ENCODE results near the gene CSTB. TPM values are rescaled to one million over a fixed set of nuclear protein-coding genes. Genes with fewer than 3 reads are reported as not detected.

The CSTB gene
- total RNA-seq, 1 experiment from 2014 or later = 23.1 TPM

GRCh38 chr21:43741423-43742096 lies 34.5 kb downstream of the CSTB start:
- no peak for DNase-seq (ENCODE audit: low read depth)
- in situ Hi-C loops (cut with HindIII; ENCODE audit: low pct_unique_long_range_greater_than_20kb, low sequenced_read_pairs) = no loop called here

- in situ Hi-C loops (cut with HindIII; ENCODE audit: low pct_unique_long_range_greater_than_20kb, low sequenced_read_pairs) = no loop called here
- DNase-seq (ENCODE audit: low read depth) = peak; percentile 82
These were observed 35.5 kb downstream of the CSTB start for GRCh38 chr21:43740497-43741156.

GRCh38 chr21:43739621-43740435 lies 36.3 kb downstream of the CSTB start:
- in situ Hi-C loops (cut with HindIII; ENCODE audit: low pct_unique_long_range_greater_than_20kb, low sequenced_read_pairs) = no loop called here
- DNase-seq (ENCODE audit: low read depth) = peak; percentile 45

- in situ Hi-C loops (cut with HindIII; ENCODE audit: low pct_unique_long_range_greater_than_20kb, low sequenced_read_pairs) = no loop called here
These were observed 38.8 kb downstream of the CSTB start for GRCh38 chr21:43737158-43737950.

GRCh38 chr21:43736224-43736883 lies 39.8 kb downstream of the CSTB start:
- in situ Hi-C loops (cut with HindIII; ENCODE audit: low pct_unique_long_range_greater_than_20kb, low sequenced_read_pairs) = no loop called here
- DNase-seq (ENCODE audit: low read depth) = peak; percentile 69

More at GRCh38 chr21:43737158-43737950, 38.8 kb downstream of the CSTB start:
- no peak for DNase-seq (ENCODE audit: low read depth)

- DNase-seq (ENCODE audit: low read depth) = no peak
- in situ Hi-C loops (cut with HindIII; ENCODE audit: low pct_unique_long_range_greater_than_20kb, low sequenced_read_pairs) = no loop called here
These were observed 40.6 kb downstream of the CSTB start for GRCh38 chr21:43735236-43736091.

GRCh38 chr21:43734928-43735229 lies 41.2 kb downstream of the CSTB start:
- DNase-seq (ENCODE audit: low read depth) = no peak
- in situ Hi-C loops (cut with HindIII; ENCODE audit: low pct_unique_long_range_greater_than_20kb, low sequenced_read_pairs) = no loop called here

GRCh38 chr21:43734131-43734927 lies 41.8 kb downstream of the CSTB start:
- in situ Hi-C loops (cut with HindIII; ENCODE audit: low pct_unique_long_range_greater_than_20kb, low sequenced_read_pairs) = no loop called here
- DNase-seq (ENCODE audit: low read depth) = no peak

- DNase-seq (ENCODE audit: low read depth) = no peak
These were observed 42.5 kb downstream of the CSTB start for GRCh38 chr21:43733529-43734071.

GRCh38 chr21:43733060-43733459 lies 43.0 kb downstream of the CSTB start:
- no peak for DNase-seq (ENCODE audit: low read depth)
- in situ Hi-C loops (cut with HindIII; ENCODE audit: low pct_unique_long_range_greater_than_20kb, low sequenced_read_pairs) = no loop called here

More at GRCh38 chr21:43733529-43734071, 42.5 kb downstream of the CSTB start:
- in situ Hi-C loops (cut with HindIII; ENCODE audit: low pct_unique_long_range_greater_than_20kb, low sequenced_read_pairs) = no loop called here

GRCh38 chr21:43731891-43732711 lies 44.0 kb downstream of the CSTB start:
- in situ Hi-C loops (cut with HindIII; ENCODE audit: low pct_unique_long_range_greater_than_20kb, low sequenced_read_pairs) = no loop called here
- peak; percentile 74 for DNase-seq (ENCODE audit: low read depth)

GRCh38 chr21:43731476-43731875 lies 44.6 kb downstream of the CSTB start:
- in situ Hi-C loops (cut with HindIII; ENCODE audit: low pct_unique_long_range_greater_than_20kb, low sequenced_read_pairs) = no loop called here
- no peak for DNase-seq (ENCODE audit: low read depth)

- in situ Hi-C loops (cut with HindIII; ENCODE audit: low pct_unique_long_range_greater_than_20kb, low sequenced_read_pairs) = no loop called here
- peak; percentile 99 for DNase-seq (ENCODE audit: low read depth)
These were observed 47.4 kb downstream of the CSTB start for GRCh38 chr21:43728467-43729390.

GRCh38 chr21:43728154-43728466 lies 48.0 kb downstream of the CSTB start:
- no peak for DNase-seq (ENCODE audit: low read depth)
- in situ Hi-C loops (cut with HindIII; ENCODE audit: low pct_unique_long_range_greater_than_20kb, low sequenced_read_pairs) = no loop called here

All from Caki2 (cell line).